HG02840 (cell line): Measurements from ENCODE around the gene SLC35F3.

Experiments
- ATAC-seq: cut with Tn5 transposase; IDR thresholded peaks from one replicate; pipeline ENCODE4 v1.9.1; 2021; ENCODE audit warnings: mild to moderate bottlenecking, moderate library complexity, moderate number of reproducible peaks; ENCODE audit not compliant: unreplicated experiment, low FRiP score

Gene SLC35F3

GRCh38 chr1:234018816-234019215, 114.3 kb downstream of the SLC35F3 start:
- ATAC-seq: no peak

- no peak for ATAC-seq
Observed at GRCh38 chr1:234019387-234019786, 114.9 kb downstream of the SLC35F3 start.

DNA sequence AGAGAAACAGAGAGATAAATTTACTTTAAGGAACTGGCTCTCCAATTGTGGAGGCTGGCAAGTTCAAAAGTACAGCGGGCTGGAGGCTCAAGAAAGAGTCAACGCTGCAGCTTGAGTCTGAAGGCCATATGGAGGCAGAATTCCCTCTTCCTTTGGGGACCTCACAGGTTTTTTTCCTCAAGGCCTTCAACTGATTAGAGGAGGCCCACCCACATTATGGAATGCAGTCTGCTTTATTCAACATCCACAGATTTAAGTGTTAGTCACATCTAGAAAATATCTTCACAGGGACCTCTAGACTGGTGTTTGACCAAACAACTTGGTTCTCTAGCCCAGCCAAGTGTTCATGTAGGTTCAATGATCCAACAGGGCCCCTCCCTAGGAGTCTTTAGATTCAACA, 117.8 kb downstream of the SLC35F3 start:
- ATAC-seq: no peak

DNA sequence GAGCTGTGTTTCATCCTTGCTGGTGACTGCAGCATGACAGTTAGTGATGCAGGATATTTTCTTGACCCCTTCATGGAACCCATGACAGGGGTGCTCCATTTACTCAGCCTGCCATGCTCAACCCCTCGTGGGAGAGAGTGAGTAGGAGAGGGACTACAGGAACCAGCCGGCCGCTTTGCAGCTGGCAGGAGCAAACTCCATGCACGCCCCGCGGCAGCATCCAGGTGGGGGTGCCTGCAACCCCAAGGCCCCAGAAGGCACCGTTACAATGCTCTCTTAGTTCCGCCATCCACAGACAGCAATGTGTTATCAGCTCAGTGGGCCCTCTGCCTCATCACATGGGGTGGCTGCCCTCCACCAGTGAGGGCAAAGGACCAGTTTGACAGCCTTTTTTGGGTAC, 135.1 kb downstream of the SLC35F3 start:
- ATAC-seq: no peak

GRCh38 chr1:234040446-234041317, 136.2 kb downstream of the SLC35F3 start:
- ATAC-seq: no peak

DNA sequence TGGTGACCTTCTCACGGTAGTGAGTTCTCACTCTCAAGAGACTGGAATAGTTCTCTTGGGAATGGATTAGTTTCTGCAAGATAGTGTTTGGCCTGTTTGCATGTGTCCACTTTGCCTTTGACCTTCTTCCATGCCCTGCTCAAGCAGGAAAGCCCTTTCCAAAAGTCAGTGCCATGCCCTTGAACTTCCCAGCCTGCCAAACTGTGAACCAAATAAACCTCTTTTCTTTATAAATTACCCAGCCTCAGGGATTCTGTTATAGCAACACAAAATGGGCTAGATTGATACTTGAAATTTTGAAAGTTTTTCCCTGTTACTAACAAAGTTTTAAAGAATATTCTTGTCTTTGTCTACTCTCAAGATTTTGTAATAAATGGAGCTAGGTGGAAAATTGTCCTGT, 139.6 kb downstream of the SLC35F3 start:
- no peak for ATAC-seq

- no peak for ATAC-seq
Observed at GRCh38 chr1:234047123-234047522, 142.6 kb downstream of the SLC35F3 start.

DNA sequence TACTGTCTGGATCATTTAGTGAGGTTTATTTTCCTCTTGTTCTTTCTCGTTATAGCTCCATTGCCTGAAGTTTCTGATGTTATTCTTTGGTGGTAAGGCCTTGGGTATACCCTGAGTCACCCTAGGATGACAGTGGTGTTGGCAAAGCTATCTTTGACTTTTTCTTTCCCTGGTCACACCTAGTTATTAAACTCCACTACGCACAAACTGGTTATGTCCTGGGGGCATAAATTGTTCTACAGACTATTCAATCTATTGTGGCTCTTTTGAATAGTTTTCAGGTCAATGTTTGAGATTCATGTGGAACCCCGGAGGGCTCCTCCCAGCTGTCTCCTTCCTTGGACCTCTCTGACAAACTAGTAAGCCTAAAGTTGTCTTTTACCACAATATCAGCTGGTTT, 157.7 kb downstream of the SLC35F3 start:
- no peak for ATAC-seq

- ATAC-seq: no peak
Observed at GRCh38 chr1:234065794-234066447, 161.4 kb downstream of the SLC35F3 start.

DNA sequence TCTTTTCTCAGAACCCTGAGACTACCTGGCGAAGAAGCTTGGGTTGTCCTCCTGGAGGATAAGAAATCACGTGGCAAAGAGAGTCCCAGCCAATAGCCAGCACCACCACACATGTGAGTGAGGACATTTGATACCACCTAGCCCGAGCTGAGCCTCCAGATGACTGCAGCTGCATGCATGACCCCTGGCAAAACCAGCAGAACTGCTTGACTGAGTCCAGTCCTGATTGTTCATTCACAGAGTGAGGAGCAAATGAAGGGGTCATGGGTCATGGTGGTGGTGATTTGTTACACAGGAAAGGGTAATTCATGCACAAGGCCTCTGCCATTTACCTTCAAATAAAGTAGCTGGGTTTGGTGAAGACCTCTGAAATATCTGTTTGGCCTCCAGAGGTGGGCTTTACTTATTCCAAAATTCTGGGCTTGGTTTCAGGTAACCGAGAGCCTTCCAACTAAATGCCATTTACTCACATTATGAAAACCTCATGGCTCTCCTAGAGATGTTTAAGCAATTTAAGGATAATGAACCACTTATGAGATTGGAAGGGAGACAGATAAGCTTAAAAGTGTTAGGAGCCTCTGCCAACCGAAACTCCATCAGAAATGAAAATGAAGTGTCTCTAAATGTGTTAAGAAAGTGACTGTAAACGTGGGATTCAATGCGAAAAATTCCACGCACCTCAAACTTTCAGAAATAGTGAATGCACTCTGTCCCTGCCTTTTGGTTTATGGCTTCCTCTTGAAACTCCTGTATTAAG, 163.3 kb downstream of the SLC35F3 start:
- ATAC-seq: no peak

GRCh38 chr1:234069760-234070159, 165.3 kb downstream of the SLC35F3 start:
- no peak for ATAC-seq

DNA sequence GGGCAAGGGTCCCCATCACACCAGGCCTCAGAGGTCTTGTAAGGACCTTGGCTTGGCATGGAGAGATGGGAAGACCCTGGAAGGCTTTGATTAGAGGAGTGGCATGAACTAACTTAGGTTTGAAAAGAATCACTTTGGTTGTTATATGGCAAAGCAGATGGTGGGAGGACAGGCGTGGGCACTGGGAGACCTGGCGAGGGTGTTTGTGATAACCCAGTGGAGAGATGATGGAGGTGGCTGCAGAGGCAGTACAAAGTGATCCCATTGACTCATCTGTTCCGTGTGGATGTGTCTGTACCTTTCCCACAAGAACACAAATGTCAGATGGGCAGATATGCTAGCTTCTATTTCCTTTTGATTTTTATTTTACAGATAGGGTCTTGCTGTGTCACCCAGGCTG, 168.3 kb downstream of the SLC35F3 start:
- no peak for ATAC-seq

GRCh38 chr1:234078143-234078542, 173.7 kb downstream of the SLC35F3 start:
- ATAC-seq: no peak

- ATAC-seq: no peak
Observed at GRCh38 chr1:234079896-234080295, 175.4 kb downstream of the SLC35F3 start.

DNA sequence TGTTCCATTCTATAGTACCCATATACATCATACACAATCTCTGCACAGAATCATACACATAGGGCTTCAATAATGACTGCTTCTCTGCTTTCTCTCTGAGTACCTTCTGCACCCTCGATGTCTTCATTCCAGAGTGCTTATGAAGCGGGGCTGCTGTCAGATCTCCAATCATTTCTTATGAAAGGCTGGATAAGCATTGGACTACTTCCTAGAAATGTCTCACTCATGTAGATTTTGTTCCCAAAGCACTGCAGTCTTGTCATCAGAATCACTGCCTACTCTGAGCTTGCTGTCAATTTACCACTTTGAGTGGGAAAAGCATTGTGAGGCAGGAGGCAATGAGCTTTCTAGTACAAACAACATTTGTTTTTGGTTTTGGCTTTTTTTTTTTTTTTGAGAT, 179.0 kb downstream of the SLC35F3 start:
- ATAC-seq: no peak

DNA sequence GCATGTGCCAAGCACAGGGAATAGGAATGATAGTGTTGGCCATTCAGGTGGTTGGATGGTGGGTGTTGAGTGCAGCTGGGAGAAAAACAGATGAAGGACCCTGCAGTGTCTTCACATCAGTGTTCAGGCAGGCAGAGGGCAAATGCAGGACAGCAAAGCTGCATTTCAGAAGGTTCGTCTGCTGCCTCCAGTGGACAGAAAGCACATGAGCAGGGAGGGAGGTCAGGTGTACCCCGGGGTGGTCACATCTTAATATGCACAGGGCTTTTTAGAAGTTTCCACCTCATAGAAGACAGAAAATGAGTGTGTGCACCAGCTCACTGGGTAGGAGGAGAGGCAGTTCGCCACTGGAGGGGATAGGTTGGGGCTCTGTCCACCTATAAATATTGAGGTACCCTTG, 184.9 kb downstream of the SLC35F3 start:
- ATAC-seq: no peak

DNA sequence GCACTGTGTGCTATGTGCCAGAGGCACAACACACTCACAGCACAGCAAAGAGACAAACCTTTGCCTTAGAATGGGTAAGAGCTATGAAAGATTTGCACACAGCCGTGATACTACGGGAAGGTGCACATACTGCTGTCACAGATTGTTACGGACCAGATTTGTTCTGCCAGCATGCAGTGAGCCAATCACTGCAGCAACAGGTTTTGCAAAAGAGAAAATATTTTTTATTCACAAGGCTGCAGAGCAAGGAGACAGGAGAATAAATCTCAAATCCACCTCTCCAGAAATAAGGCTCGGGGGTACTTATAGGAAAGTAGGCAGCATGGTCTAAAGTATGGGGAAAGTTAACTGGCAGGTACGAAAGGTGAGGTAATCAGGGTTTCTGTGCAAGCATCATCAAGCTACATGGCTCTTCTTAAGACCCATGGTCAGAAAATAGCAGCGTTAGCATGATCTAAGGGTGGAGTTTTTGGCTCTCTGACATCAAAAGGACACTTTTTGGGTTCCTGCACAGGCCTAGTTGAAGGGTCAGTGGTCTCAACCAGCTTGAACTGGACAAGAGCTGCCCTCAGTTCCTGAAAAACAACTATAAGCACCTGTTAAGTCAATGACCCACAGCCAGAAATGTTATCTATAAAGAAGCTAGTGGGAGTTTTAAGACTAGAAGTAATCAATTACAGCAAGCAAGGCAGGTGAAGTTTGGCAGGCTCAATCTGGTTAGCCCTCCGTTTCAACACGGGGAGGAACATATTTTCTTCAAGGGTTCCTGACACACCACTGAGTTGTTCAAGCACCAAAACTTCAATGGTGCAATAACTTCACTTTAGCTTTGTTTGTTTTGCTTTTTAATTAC, 186.0 kb downstream of the SLC35F3 start:
- no peak for ATAC-seq

- ATAC-seq: no peak
Observed at GRCh38 chr1:234091065-234091401, 186.6 kb downstream of the SLC35F3 start.

- no peak for ATAC-seq
Observed at GRCh38 chr1:234091876-234092275, 187.4 kb downstream of the SLC35F3 start.

GRCh38 chr1:234093107-234093506, 188.6 kb downstream of the SLC35F3 start:
- ATAC-seq: no peak
